Type B pancreatic cell (in vitro differentiated cells): ENCODE results near the gene TCF12. TPM values are rescaled to one million over a fixed set of nuclear protein-coding genes. Genes with fewer than 3 reads are reported as not detected.

Experiments used
- DNase-seq: peaks from one replicate; pipeline ENCODE4 v3.0.0; 2021; ENCODE audit warnings: mixed read lengths; ENCODE audit not compliant: unreplicated experiment; ENCODE audit errors: extremely low spot score
- H3K27ac Mint-ChIP-seq: 2 replicates; pipeline ENCODE4 v1.8.0; 2021; ENCODE audit warnings: mild to moderate bottlenecking, mixed read lengths
- H3K27me3 Mint-ChIP-seq: 2 replicates; pipeline ENCODE4 v1.8.0; 2021; ENCODE audit warnings: mixed read lengths
- H3K36me3 Mint-ChIP-seq: 2 replicates; pipeline ENCODE4 v1.8.0; 2021; ENCODE audit warnings: mixed read lengths
- H3K4me1 Mint-ChIP-seq: one replicate; pipeline ENCODE4 v1.8.0; 2021; ENCODE audit warnings: mixed read lengths; ENCODE audit not compliant: unreplicated experiment
- H3K4me3 Mint-ChIP-seq: 2 replicates; pipeline ENCODE4 v1.8.0; 2021; ENCODE audit warnings: mild to moderate bottlenecking, mixed read lengths
- H3K9me3 Mint-ChIP-seq: 2 replicates; pipeline ENCODE4 v1.8.0; 2021; ENCODE audit warnings: mixed read lengths
- total RNA-seq: library from RNA; stranded (reverse); gene quantifications from 2 replicates; pipeline ENCODE4 v1.2.1, GENCODE V29; 2021; ENCODE audit warnings: low replicate concordance
- TF ChIP-seq, protein P1 (sequence below): fragments of 200-600 bp; sonication (generic); conservative IDR thresholded peaks from 2 replicates; pipeline ENCODE4 v1.5.0; 2021; ENCODE audit warnings: antibody characterized with exemption, mild to moderate bottlenecking

Gene TCF12
- total RNA-seq, 1 donor from 2014 or later, result 153 TPM

DNA sequence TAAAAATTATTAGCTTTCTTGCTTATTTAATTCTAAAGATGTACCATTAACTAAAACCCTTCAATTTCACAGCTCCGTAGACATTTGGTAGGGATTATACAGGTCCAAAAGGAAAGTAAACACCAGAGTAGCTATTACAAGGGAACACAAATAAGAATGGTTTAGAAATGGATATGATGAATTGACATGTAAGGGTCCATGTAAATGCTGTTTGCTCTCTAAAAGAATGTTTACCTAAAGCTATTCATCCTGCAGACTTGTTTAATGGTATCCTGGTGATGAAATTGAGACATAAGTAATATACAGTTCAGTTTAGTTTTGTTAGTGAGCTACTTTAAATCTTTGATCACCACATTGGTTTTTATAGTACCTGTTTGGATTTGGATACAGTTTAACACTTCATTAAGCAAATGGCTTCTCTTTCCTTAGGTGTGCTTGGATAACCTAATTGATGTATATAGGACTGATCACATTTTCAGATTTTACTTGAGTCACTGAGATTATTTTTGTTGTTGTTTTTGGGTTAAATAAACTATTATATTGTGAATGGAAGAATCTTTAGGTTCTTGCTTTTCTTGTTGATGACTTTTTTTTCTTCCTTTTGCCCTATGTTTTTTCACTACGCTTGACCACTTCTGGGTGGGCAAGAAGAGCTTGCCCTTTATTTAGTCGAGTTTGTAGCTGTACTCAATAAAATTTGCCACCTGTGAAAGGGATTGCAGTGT lies 115.4 kb downstream of the TCF12 start:
- TF ChIP-seq, protein P1, sequence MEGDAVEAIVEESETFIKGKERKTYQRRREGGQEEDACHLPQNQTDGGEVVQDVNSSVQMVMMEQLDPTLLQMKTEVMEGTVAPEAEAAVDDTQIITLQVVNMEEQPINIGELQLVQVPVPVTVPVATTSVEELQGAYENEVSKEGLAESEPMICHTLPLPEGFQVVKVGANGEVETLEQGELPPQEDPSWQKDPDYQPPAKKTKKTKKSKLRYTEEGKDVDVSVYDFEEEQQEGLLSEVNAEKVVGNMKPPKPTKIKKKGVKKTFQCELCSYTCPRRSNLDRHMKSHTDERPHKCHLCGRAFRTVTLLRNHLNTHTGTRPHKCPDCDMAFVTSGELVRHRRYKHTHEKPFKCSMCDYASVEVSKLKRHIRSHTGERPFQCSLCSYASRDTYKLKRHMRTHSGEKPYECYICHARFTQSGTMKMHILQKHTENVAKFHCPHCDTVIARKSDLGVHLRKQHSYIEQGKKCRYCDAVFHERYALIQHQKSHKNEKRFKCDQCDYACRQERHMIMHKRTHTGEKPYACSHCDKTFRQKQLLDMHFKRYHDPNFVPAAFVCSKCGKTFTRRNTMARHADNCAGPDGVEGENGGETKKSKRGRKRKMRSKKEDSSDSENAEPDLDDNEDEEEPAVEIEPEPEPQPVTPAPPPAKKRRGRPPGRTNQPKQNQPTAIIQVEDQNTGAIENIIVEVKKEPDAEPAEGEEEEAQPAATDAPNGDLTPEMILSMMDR, result no peak
- H3K4me1 Mint-ChIP-seq, result peaks cover 23% of the 10 kb centered on the region
- H3K27me3 Mint-ChIP-seq, result no peaks in the 10 kb centered on the region
- no peak overlapping the region for H3K27ac Mint-ChIP-seq
- peaks cover 4% of the 10 kb centered on the region for H3K9me3 Mint-ChIP-seq
- no peak overlapping the region for H3K4me3 Mint-ChIP-seq
- H3K36me3 Mint-ChIP-seq, result peaks cover 14% of the 10 kb centered on the region
- DNase-seq, result no peak

DNA sequence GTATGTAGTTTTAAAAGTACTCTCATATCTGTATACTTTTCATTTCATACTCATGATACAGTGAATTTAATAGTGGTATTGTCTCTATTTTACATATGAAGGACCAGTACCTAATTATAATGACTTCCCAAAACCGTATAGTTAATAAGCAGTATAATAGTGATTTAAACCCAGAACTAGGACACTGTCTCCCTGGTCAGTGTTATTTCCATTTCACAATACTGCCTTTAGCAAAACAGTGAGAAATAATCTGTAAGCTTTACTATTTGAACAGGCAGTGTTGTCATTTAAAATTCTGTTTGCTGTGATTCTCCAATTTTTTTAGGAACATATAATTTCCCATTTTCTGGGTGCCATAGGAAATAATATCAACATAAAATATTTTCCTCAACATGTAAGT lies 116.2 kb downstream of the TCF12 start:
- H3K4me3 Mint-ChIP-seq, result no peak overlapping the region
- no peaks in the 10 kb centered on the region for H3K27me3 Mint-ChIP-seq
- no peak overlapping the region for H3K27ac Mint-ChIP-seq
- H3K36me3 Mint-ChIP-seq, result peaks cover 16% of the 10 kb centered on the region
- H3K9me3 Mint-ChIP-seq, result peaks cover 4% of the 10 kb centered on the region
- peaks cover 23% of the 10 kb centered on the region for H3K4me1 Mint-ChIP-seq
- TF ChIP-seq, protein P1, result no peak
- DNase-seq, result no peak

DNA sequence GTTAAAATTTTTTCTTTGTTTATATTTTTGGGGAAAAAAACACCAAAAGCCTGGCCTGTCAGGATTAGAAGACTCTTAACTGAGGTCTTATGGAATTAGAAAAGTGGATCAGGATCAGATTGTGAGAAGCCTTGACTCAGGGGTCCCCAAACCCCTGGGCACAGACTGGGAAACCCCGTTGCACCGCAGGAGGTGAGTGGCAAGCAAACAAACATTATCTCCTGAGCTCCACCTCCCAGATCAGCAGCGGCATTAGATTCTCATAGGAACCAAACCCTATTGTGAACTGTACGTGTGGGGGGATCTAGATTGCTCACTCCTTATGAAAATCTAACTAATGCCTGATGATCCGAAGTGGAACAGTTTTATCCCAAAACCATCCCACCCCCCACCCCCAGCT lies 117.2 kb downstream of the TCF12 start:
- H3K9me3 Mint-ChIP-seq, result peaks cover 4% of the 10 kb centered on the region
- H3K36me3 Mint-ChIP-seq, result peaks cover 16% of the 10 kb centered on the region
- no peak overlapping the region for H3K4me3 Mint-ChIP-seq
- no peak overlapping the region for H3K27ac Mint-ChIP-seq
- H3K27me3 Mint-ChIP-seq, result no peaks in the 10 kb centered on the region
- H3K4me1 Mint-ChIP-seq, result peaks cover 23% of the 10 kb centered on the region
- TF ChIP-seq, protein P1, result no peak
- DNase-seq, result no peak

DNA sequence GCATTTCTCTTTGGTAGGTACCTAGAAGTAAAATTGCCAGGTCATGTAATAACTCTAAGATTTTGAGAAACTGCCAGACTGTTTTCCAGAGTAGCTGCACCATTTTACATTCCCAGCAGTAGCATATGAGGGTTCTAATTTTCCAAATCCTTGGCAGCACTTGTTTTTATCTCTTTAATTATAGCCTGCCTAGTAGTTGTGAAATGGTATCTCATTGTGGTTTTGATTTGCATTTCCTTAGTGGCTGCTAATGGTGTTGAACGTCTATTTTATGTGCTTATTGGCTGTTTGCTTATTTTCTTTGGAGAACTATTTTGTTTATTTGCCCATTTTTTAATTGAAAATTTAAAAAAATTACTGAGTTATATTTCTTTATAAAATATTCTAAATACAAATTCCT lies 117.9 kb downstream of the TCF12 start:
- Mint-ChIP-seq H3K27ac (no peak overlapping the region), H3K27me3 (no peaks in the 10 kb centered on the region), H3K4me1 (peaks cover 18% of the 10 kb centered on the region), H3K36me3 (peaks cover 16% of the 10 kb centered on the region), H3K9me3 (peaks cover 4% of the 10 kb centered on the region), H3K4me3 (no peak overlapping the region)
- TF ChIP-seq, protein P1, result no peak
- no peak for DNase-seq

DNA sequence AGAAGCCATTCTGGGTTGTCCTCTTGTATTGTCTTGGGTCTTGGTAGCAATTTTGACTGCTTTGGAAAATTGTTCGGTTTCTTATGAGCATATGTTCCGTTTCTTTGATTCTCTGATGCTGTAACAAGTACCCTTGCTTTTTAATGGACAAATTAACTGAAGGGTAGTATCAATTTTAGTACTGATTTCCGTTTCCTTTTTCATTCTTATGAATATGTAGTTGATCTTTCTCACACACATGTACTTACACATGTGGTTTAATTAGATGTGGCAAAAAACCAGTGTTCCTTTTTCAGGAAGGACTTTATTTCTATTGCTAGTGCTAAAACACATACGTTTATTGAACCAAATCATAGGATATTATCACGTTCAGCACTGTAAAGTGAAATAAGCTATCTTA lies 119.1 kb downstream of the TCF12 start:
- H3K4me3 Mint-ChIP-seq, result no peak overlapping the region
- TF ChIP-seq, protein P1, result no peak
- DNase-seq, result no peak
- peaks cover 16% of the 10 kb centered on the region for H3K36me3 Mint-ChIP-seq
- H3K27ac Mint-ChIP-seq, result no peak overlapping the region
- no peaks in the 10 kb centered on the region for H3K27me3 Mint-ChIP-seq
- peaks cover 4% of the 10 kb centered on the region for H3K9me3 Mint-ChIP-seq
- H3K4me1 Mint-ChIP-seq, result peaks cover 10% of the 10 kb centered on the region

DNA sequence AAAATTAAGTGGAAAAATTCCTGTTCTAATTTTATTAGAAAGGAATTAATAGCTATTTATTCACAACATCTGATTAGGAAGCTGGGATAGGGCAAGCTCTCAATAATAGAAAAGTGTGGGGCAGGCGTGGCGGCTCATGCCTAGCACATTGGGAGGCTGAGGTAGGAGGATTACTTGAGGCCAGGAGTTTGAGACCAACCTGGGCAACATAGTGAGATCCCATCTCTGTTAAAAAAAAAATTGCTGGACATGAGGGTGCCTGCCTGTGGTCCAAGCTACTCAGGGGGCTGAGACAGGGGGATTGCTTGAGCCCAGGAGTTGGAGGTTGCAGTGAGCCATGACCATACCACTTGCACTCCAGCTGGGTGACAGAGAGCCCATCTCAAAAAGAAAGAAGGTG lies 119.6 kb downstream of the TCF12 start:
- Mint-ChIP-seq H3K4me3 (no peak overlapping the region), H3K9me3 (peaks cover 4% of the 10 kb centered on the region), H3K36me3 (peaks cover 16% of the 10 kb centered on the region), H3K27me3 (no peaks in the 10 kb centered on the region), H3K4me1 (peaks cover 10% of the 10 kb centered on the region), H3K27ac (no peak overlapping the region)
- TF ChIP-seq, protein P1, result no peak
- no peak for DNase-seq
